Measurements from ENCODE around the gene REV1. TPM values are rescaled to one million over a fixed set of nuclear protein-coding genes. Genes with fewer than 3 reads are reported as not detected.
A peak's percentile ranks its signal among the peaks of the same experiment; 100 is the strongest.

REV1 gene
- total and polyA plus RNA-seq, 2 of the 13 experiments (the other 11 are each of a cell fraction or from before 2014, with no cell fraction given): 49.1 to 71.8 TPM

GRCh38 chr2:99489761-99490622, at the start of gene REV1 (continued):
- TF ChIP-seq, protein P1, sequence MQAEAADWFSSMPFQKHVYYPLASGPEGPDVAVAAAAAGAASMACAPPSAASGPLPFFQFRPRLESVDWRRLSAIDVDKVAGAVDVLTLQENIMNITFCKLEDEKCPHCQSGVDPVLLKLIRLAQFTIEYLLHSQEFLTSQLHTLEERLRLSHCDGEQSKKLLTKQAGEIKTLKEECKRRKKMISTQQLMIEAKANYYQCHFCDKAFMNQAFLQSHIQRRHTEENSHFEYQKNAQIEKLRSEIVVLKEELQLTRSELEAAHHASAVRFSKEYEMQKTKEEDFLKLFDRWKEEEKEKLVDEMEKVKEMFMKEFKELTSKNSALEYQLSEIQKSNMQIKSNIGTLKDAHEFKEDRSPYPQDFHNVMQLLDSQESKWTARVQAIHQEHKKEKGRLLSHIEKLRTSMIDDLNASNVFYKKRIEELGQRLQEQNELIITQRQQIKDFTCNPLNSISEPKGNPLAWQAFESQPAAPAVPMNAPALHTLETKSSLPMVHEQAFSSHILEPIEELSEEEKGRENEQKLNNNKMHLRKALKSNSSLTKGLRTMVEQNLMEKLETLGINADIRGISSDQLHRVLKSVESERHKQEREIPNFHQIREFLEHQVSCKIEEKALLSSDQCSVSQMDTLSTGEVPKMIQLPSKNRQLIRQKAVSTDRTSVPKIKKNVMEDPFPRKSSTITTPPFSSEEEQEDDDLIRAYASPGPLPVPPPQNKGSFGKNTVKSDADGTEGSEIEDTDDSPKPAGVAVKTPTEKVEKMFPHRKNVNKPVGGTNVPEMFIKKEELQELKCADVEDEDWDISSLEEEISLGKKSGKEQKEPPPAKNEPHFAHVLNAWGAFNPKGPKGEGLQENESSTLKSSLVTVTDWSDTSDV (CRISPR knock-in tag; IDR thresholded peaks at IDR 0.05): peak; percentile 75; the same call in 1 of the 2 replicates
- TF ChIP-seq KDM6A (CRISPR knock-in tag; IDR thresholded peaks at IDR 0.05; ENCODE audit: low read depth): peak; percentile 27; the same call in 1 of the 2 replicates
- no peak for TF ChIP-seq MZF1 (CRISPR knock-in tag; IDR thresholded peaks at IDR 0.05; ENCODE audit: borderline replicate concordance)
- peak; percentile 85 for TF ChIP-seq HOXA3 (CRISPR knock-in tag; IDR thresholded peaks at IDR 0.05)
- peak; percentile 62; the same call in 1 of the 2 replicates for TF ChIP-seq CENPT (CRISPR knock-in tag; IDR thresholded peaks at IDR 0.05; ENCODE audit: low read depth)
- TF ChIP-seq, protein P2, sequence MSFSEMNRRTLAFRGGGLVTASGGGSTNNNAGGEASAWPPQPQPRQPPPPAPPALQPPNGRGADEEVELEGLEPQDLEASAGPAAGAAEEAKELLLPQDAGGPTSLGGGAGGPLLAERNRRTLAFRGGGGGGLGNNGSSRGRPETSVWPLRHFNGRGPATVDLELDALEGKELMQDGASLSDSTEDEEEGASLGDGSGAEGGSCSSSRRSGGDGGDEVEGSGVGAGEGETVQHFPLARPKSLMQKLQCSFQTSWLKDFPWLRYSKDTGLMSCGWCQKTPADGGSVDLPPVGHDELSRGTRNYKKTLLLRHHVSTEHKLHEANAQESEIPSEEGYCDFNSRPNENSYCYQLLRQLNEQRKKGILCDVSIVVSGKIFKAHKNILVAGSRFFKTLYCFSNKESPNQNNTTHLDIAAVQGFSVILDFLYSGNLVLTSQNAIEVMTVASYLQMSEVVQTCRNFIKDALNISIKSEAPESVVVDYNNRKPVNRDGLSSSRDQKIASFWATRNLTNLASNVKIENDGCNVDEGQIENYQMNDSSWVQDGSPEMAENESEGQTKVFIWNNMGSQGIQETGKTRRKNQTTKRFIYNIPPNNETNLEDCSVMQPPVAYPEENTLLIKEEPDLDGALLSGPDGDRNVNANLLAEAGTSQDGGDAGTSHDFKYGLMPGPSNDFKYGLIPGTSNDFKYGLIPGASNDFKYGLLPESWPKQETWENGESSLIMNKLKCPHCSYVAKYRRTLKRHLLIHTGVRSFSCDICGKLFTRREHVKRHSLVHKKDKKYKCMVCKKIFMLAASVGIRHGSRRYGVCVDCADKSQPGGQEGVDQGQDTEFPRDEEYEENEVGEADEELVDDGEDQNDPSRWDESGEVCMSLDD (CRISPR knock-in tag; IDR thresholded peaks at IDR 0.05; ENCODE audit: borderline replicate concordance): no peak
- TF ChIP-seq ZNF10 (CRISPR knock-in tag; IDR thresholded peaks at IDR 0.05; ENCODE audit: borderline replicate concordance, low read depth): no peak
- peak; percentile 87 for TF ChIP-seq STAG1 (CRISPR knock-in tag; IDR thresholded peaks at IDR 0.05)
- no peak for TF ChIP-seq IKZF1 (IDR thresholded peaks at IDR 0.05)
- TF ChIP-seq CENPX (CRISPR knock-in tag; IDR thresholded peaks at IDR 0.05): no peak
- TF ChIP-seq NR1H2 (CRISPR knock-in tag; IDR thresholded peaks at IDR 0.05; ENCODE audit: borderline replicate concordance, low read depth): peak; percentile 91; the same call in 1 of the 2 replicates
- TF ChIP-seq SP140L (CRISPR knock-in tag; IDR thresholded peaks at IDR 0.05; ENCODE audit: borderline replicate concordance): no peak
- no peak for TF ChIP-seq U2AF1 (optimal IDR thresholded peaks at IDR 0.05; ENCODE audit: low read depth, low read length)
- no peak for TF ChIP-seq TCF7L2 (IDR thresholded peaks at IDR 0.05; ENCODE audit: low read depth, low read length)
- no peak for TF ChIP-seq ZNF615 (CRISPR knock-in tag; IDR thresholded peaks at IDR 0.05; ENCODE audit: borderline replicate concordance)
- no peak for TF ChIP-seq FOXA1 (IDR thresholded peaks at IDR 0.05)
- TF ChIP-seq FOXA1 (CRISPR knock-in tag; IDR thresholded peaks at IDR 0.05): no peak
- peak; percentile 59 for TF ChIP-seq HDAC2 (CRISPR knock-in tag; IDR thresholded peaks at IDR 0.05)
- peak; percentile 90; the same call in 1 of the 2 replicates for TF ChIP-seq SAFB2 (CRISPR knock-in tag; IDR thresholded peaks at IDR 0.05; ENCODE audit: borderline replicate concordance, low read depth)
- TF ChIP-seq ZNF768 (CRISPR knock-in tag; IDR thresholded peaks at IDR 0.05): peak; percentile 38
- TF ChIP-seq ATAD3A (CRISPR knock-in tag; IDR thresholded peaks at IDR 0.05): no peak; the same call in 1 of the 2 replicates
- TF ChIP-seq NFYC (CRISPR knock-in tag; IDR thresholded peaks at IDR 0.05): peak; percentile 27; the same call in 1 of the 2 replicates
- TF ChIP-seq HMG20B (CRISPR knock-in tag; conservative IDR thresholded peaks at IDR 0.05): no peak
- TF ChIP-seq PAX8 (CRISPR knock-in tag; IDR thresholded peaks at IDR 0.05; ENCODE audit: borderline replicate concordance): 0 out of 2 replicates have a peak, but pooled peaks have one; percentile 62
- no peak for TF ChIP-seq ARNT (IDR thresholded peaks at IDR 0.05)
- TF ChIP-seq ZNF160 (CRISPR knock-in tag; IDR thresholded peaks at IDR 0.05): peak; percentile 49; the same call in 1 of the 2 replicates
- peak; percentile 54 for TF ChIP-seq RBM39 (IDR thresholded peaks at IDR 0.05; ENCODE audit: low read depth, low read length, poor library complexity, severe bottlenecking)
